Measurements from ENCODE around the gene IL6ST.

IL6ST gene

DNA sequence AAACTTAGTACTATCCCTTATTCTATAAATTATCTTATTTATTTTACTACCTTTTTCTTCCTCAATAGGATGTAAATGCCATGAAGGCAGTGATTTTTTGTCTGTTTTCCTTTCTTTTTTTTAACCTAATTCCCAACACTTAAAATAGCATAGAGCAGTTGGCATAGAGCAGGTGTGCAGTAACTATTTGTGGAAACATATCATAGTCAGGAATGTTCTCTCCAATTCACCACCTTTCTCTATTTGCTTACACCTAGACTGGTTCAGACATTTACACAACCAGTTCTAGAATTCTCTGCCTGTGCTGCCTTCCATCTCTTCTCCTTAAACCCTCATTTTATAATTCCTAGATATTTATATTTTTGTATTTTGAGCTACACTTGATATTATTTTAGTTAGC is 94.0 kb downstream of the IL6ST start:
- no peak overlapping the region for H3K27ac ChIP-seq
- H3K4me3 ChIP-seq = no peak overlapping the region
- no peak for DNase-seq (ENCODE audit: low spot score)
- TF ChIP-seq, protein P1, sequence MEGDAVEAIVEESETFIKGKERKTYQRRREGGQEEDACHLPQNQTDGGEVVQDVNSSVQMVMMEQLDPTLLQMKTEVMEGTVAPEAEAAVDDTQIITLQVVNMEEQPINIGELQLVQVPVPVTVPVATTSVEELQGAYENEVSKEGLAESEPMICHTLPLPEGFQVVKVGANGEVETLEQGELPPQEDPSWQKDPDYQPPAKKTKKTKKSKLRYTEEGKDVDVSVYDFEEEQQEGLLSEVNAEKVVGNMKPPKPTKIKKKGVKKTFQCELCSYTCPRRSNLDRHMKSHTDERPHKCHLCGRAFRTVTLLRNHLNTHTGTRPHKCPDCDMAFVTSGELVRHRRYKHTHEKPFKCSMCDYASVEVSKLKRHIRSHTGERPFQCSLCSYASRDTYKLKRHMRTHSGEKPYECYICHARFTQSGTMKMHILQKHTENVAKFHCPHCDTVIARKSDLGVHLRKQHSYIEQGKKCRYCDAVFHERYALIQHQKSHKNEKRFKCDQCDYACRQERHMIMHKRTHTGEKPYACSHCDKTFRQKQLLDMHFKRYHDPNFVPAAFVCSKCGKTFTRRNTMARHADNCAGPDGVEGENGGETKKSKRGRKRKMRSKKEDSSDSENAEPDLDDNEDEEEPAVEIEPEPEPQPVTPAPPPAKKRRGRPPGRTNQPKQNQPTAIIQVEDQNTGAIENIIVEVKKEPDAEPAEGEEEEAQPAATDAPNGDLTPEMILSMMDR (IDR thresholded peaks at IDR 0.05) = no peak

DNA sequence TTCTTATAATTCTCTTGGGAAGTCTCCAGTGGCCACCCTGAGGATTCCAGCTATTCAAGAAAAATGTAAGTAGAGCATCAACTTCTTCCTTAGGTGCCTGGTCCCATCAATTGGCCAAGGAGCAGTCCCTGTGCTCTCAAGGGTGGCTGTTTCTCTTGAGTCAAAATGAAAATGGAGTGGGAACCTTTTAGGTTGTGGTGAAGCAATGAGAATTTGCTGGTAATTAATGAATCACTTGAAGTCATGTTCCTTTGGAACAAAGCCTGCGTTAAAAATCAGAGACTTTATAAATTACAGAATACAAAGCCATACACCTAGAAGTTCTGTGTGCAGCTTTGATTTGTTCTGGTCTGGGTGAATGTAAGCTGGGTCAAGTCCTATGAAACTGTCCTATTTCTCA is 94.7 kb downstream of the IL6ST start:
- TF ChIP-seq, protein P1 (IDR thresholded peaks at IDR 0.05) = no peak
- H3K27ac ChIP-seq = no peak overlapping the region
- no peak for DNase-seq (ENCODE audit: low spot score)
- H3K4me3 ChIP-seq = no peak overlapping the region

DNA sequence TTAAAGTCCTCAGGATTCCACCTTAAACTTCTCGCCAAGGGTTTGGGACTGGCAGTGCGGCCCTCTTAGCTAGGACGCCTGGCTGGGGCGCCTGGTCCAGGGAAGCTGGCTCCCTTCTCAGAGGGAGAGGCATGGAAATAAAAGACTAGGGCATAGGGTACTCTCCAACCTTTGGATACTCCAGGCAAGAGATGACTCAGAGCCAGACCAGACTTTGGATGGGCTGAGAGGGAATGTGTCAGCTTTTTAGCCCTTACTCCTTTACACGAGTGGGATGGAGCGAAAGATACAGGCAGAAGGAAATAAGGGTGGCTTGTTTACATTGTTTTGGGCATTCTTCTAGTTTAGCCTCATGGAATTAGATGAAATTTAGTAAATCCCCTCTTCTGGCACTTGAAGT is 95.4 kb downstream of the IL6ST start:
- TF ChIP-seq, protein P1 (IDR thresholded peaks at IDR 0.05) = no peak
- no peak for DNase-seq (ENCODE audit: low spot score)
- Histone ChIP-seq H3K4me3 (no peak overlapping the region), H3K27ac (no peak overlapping the region)

DNA sequence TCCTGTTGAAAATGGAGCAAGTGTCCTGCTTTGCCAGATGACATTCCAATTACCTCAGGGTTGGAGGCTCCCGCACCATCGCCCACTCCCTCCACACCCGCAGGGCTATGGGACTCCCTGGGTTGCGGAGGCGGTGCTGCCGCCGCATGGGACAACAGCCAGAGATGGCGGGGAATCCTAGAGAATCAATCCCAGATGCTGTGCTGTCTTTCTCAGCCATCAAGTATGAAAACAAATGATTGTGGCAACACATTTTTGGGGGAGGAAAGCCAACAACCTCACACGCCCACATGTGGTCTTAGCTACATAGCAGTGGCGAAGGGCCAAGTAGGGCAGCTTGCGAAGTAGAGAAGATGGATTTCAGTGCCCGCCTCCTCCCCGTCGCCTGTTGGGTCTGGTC is 96.9 kb downstream of the IL6ST start:
- H3K4me3 ChIP-seq = peak overlapping the region; percentile 45
- no peak overlapping the region for H3K27ac ChIP-seq
- TF ChIP-seq, protein P1 (IDR thresholded peaks at IDR 0.05) = no peak
- DNase-seq (ENCODE audit: low spot score) = no peak

DNA sequence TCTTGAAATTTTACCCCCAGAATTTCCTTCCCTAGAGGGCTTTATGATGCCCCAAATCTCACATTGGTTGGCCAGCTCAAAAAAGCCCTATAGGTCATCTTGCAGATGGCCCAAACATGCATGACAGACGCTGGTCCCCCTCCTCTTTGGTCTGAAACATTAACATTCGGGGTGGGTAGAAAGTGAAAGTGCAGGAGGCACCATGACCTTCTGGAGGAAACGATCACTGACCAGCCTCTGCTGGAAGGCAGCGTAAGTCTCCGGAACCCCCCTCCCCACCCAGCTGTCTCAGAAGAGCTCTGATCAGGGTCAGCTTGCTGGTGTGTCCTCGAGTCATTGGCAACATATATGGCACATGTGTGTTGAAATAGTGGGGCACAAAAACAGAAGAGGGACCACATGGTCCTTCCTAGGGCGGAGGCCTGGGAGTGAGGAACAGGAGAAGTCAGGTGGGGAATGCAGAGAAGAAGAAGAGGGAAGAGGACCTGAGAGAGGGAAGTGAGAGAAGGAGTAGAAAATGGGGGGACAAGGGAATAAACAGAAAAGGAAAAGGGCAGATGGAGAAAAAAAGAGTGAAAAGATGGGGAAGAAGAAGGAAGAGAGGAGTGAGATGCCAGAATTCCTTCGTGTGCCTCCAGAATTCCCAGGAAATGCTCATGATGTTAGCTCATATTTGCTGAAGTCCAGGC is 97.4 kb downstream of the IL6ST start:
- TF ChIP-seq, protein P1 (IDR thresholded peaks at IDR 0.05) = no peak
- peak overlapping the region; percentile 45 for H3K4me3 ChIP-seq

GRCh38 chr5:55896663-55897062 is 98.1 kb downstream of the IL6ST start:
- no peak overlapping the region for H3K4me3 ChIP-seq
- no peak for DNase-seq (ENCODE audit: low spot score)
- TF ChIP-seq, protein P1 (IDR thresholded peaks at IDR 0.05) = no peak
- no peak overlapping the region for H3K27ac ChIP-seq

More for the DNA sequence above, 97.4 kb downstream of the IL6ST start:
- no peak overlapping the region for H3K27ac ChIP-seq
- DNase-seq (ENCODE audit: low spot score) = no peak

DNA sequence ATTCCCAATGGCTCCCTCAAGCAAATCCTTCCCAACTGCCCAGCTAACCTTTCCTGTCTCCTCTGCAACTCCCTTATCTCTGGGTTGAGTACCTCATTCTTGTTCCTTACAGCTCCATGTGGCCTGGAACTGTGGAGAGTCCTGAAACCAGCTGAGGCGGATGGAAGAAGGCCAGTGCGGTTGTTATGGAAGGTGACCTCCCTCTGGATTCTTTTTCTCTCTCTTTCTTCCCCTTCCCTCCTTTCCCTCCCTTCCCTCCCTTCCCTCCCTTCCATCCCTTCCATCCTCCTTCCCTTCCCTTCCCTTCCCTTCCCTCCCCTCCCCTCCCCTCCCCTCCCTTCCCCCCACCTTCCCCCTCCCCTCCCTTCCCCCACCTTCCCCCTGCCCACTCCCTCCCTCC is 98.5 kb downstream of the IL6ST start:
- TF ChIP-seq, protein P1 (IDR thresholded peaks at IDR 0.05) = no peak
- H3K4me3 ChIP-seq = no peak overlapping the region
- DNase-seq (ENCODE audit: low spot score) = no peak
- no peak overlapping the region for H3K27ac ChIP-seq
